ENCODE results near the gene ITPR2.

DNA sequence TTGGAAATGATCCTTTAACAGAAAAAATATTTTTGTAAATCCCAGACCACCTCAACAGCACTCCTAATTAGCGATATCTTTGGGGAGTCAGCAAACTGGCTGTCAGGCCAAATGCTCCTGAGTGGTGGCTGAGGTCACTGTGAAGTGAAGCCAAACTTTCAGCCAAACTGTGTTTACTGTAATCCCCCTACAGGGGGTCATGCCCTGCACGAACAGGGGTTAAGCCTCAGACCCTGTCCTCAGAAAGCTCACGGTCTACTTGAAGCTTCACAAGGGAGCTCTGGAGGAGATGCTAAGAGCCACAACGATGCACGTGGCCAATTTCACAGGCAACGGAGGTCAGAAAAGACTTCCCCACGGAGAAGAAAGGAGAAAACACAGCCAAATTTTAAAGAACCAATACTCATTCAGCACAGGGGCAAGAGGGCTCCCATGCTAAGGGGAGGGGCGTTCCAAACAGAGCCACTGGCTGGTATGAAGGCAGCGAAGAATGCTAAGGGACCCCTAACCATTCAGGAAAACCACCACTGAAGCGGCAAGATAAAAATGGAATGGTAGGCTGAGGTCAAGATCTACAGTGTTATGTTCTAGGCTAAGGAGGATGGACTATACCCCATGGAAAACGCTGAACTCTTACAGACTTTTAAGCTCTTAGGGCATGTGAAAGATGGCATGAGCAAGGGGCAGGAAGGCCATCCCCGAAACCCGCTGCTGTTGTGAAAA lies 105.4 kb downstream of the ITPR2 start:
- TF ChIP-seq, protein P1, sequence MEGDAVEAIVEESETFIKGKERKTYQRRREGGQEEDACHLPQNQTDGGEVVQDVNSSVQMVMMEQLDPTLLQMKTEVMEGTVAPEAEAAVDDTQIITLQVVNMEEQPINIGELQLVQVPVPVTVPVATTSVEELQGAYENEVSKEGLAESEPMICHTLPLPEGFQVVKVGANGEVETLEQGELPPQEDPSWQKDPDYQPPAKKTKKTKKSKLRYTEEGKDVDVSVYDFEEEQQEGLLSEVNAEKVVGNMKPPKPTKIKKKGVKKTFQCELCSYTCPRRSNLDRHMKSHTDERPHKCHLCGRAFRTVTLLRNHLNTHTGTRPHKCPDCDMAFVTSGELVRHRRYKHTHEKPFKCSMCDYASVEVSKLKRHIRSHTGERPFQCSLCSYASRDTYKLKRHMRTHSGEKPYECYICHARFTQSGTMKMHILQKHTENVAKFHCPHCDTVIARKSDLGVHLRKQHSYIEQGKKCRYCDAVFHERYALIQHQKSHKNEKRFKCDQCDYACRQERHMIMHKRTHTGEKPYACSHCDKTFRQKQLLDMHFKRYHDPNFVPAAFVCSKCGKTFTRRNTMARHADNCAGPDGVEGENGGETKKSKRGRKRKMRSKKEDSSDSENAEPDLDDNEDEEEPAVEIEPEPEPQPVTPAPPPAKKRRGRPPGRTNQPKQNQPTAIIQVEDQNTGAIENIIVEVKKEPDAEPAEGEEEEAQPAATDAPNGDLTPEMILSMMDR (IDR thresholded peaks at IDR 0.05; ENCODE audit: low read length), result no peak
- no peak for TF ChIP-seq EZH2 (IDR thresholded peaks at IDR 0.05; ENCODE audit: borderline replicate concordance, low read length)

All from OCI-LY1 (cell line).